ENCODE results near the gene AKR1D1. TPM values are rescaled to one million over a fixed set of nuclear protein-coding genes. Genes with fewer than 3 reads are reported as not detected.

The AKR1D1 gene
- total and polyA plus RNA-seq, 2 of the 13 experiments (the other 11 are each of a cell fraction or from before 2014, with no cell fraction given), result 6.9 to 37.0 TPM

GRCh38 chr7:138120140-138120827, 44.0 kb downstream of the AKR1D1 start (continued):
- TF ChIP-seq, protein P1, sequence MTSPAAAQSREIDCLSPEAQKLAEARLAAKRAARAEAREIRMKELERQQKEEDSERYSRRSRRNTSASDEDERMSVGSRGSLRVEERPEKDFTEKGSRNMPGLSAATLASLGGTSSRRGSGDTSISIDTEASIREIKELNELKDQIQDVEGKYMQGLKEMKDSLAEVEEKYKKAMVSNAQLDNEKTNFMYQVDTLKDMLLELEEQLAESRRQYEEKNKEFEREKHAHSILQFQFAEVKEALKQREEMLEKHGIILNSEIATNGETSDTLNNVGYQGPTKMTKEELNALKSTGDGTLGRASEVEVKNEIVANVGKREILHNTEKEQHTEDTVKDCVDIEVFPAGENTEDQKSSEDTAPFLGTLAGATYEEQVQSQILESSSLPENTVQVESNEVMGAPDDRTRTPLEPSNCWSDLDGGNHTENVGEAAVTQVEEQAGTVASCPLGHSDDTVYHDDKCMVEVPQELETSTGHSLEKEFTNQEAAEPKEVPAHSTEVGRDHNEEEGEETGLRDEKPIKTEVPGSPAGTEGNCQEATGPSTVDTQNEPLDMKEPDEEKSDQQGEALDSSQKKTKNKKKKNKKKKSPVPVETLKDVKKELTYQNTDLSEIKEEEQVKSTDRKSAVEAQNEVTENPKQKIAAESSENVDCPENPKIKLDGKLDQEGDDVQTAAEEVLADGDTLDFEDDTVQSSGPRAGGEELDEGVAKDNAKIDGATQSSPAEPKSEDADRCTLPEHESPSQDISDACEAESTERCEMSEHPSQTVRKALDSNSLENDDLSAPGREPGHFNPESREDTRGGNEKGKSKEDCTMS (CRISPR knock-in tag; conservative IDR thresholded peaks at IDR 0.05), result no peak
- TF ChIP-seq NCOA5 (CRISPR knock-in tag; IDR thresholded peaks at IDR 0.05), result no peak
- TF ChIP-seq ZNF878 (CRISPR knock-in tag; IDR thresholded peaks at IDR 0.05), result no peak
- TF ChIP-seq, protein P2, sequence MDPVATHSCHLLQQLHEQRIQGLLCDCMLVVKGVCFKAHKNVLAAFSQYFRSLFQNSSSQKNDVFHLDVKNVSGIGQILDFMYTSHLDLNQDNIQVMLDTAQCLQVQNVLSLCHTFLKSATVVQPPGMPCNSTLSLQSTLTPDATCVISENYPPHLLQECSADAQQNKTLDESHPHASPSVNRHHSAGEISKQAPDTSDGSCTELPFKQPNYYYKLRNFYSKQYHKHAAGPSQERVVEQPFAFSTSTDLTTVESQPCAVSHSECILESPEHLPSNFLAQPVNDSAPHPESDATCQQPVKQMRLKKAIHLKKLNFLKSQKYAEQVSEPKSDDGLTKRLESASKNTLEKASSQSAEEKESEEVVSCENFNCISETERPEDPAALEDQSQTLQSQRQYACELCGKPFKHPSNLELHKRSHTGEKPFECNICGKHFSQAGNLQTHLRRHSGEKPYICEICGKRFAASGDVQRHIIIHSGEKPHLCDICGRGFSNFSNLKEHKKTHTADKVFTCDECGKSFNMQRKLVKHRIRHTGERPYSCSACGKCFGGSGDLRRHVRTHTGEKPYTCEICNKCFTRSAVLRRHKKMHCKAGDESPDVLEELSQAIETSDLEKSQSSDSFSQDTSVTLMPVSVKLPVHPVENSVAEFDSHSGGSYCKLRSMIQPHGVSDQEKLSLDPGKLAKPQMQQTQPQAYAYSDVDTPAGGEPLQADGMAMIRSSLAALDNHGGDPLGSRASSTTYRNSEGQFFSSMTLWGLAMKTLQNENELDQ (CRISPR knock-in tag; IDR thresholded peaks at IDR 0.05; ENCODE audit: borderline replicate concordance), result no peak
- no peak for TF ChIP-seq CCDC6 (CRISPR knock-in tag; IDR thresholded peaks at IDR 0.05)
- TF ChIP-seq KLF13 (CRISPR knock-in tag; IDR thresholded peaks at IDR 0.05), result no peak
- TF ChIP-seq MAFF (IDR thresholded peaks at IDR 0.05; ENCODE audit: low read depth, low read length), result no peak
- TF ChIP-seq ZNF766 (CRISPR knock-in tag; IDR thresholded peaks at IDR 0.05; ENCODE audit: borderline replicate concordance), result no peak
- TF ChIP-seq HNRNPUL1 (IDR thresholded peaks at IDR 0.05; ENCODE audit: low read depth, low read length), result no peak
- TF ChIP-seq HNF4G (IDR thresholded peaks at IDR 0.05; ENCODE audit: borderline replicate concordance, low read depth, low read length), result no peak
- TF ChIP-seq HNF4G (CRISPR knock-in tag; IDR thresholded peaks at IDR 0.05; ENCODE audit: borderline replicate concordance, low read depth), result no peak
- TF ChIP-seq ZNF143 (CRISPR knock-in tag; IDR thresholded peaks at IDR 0.05), result no peak
- TF ChIP-seq ZC3H4 (CRISPR knock-in tag; IDR thresholded peaks at IDR 0.05; ENCODE audit: borderline replicate concordance), result no peak
- no peak for TF ChIP-seq TBP (CRISPR knock-in tag; IDR thresholded peaks at IDR 0.05)
- no peak for TF ChIP-seq NRL (CRISPR knock-in tag; IDR thresholded peaks at IDR 0.05; ENCODE audit: borderline replicate concordance)
- no peak for TF ChIP-seq CHD2 (IDR thresholded peaks at IDR 0.05; ENCODE audit: low read depth, low read length)
- no peak for TF ChIP-seq RELA (CRISPR knock-in tag; IDR thresholded peaks at IDR 0.05)
- TF ChIP-seq MBNL3 (CRISPR knock-in tag; conservative IDR thresholded peaks at IDR 0.05), result no peak
- peak; percentile 96 for TF ChIP-seq ZMYM4 (CRISPR knock-in tag; IDR thresholded peaks at IDR 0.05)
- TF ChIP-seq ZNF841 (CRISPR knock-in tag; IDR thresholded peaks at IDR 0.05; ENCODE audit: borderline replicate concordance), result no peak
- TF ChIP-seq MED1 (CRISPR knock-in tag; IDR thresholded peaks at IDR 0.05), result peak; percentile 88
- no peak for TF ChIP-seq ZBTB46 (CRISPR knock-in tag; IDR thresholded peaks at IDR 0.05; ENCODE audit: borderline replicate concordance)
- TF ChIP-seq TRAFD1 (CRISPR knock-in tag; IDR thresholded peaks at IDR 0.05; ENCODE audit: borderline replicate concordance), result no peak

Measured in HepG2 (cell line).